Measurements from ENCODE around the gene CAMK1. TPM values are rescaled to one million over a fixed set of nuclear protein-coding genes. Genes with fewer than 3 reads are reported as not detected.
A peak's percentile ranks its signal among the peaks of the same experiment; 100 is the strongest.

Gene CAMK1
- total and polyA plus RNA-seq, 9 of the 15 experiments (the other 6 are each of a cell fraction or from before 2014, with no cell fraction given) = 0.23 to 10.7 (median 6.0) TPM

- TF ChIP-seq, protein P1, sequence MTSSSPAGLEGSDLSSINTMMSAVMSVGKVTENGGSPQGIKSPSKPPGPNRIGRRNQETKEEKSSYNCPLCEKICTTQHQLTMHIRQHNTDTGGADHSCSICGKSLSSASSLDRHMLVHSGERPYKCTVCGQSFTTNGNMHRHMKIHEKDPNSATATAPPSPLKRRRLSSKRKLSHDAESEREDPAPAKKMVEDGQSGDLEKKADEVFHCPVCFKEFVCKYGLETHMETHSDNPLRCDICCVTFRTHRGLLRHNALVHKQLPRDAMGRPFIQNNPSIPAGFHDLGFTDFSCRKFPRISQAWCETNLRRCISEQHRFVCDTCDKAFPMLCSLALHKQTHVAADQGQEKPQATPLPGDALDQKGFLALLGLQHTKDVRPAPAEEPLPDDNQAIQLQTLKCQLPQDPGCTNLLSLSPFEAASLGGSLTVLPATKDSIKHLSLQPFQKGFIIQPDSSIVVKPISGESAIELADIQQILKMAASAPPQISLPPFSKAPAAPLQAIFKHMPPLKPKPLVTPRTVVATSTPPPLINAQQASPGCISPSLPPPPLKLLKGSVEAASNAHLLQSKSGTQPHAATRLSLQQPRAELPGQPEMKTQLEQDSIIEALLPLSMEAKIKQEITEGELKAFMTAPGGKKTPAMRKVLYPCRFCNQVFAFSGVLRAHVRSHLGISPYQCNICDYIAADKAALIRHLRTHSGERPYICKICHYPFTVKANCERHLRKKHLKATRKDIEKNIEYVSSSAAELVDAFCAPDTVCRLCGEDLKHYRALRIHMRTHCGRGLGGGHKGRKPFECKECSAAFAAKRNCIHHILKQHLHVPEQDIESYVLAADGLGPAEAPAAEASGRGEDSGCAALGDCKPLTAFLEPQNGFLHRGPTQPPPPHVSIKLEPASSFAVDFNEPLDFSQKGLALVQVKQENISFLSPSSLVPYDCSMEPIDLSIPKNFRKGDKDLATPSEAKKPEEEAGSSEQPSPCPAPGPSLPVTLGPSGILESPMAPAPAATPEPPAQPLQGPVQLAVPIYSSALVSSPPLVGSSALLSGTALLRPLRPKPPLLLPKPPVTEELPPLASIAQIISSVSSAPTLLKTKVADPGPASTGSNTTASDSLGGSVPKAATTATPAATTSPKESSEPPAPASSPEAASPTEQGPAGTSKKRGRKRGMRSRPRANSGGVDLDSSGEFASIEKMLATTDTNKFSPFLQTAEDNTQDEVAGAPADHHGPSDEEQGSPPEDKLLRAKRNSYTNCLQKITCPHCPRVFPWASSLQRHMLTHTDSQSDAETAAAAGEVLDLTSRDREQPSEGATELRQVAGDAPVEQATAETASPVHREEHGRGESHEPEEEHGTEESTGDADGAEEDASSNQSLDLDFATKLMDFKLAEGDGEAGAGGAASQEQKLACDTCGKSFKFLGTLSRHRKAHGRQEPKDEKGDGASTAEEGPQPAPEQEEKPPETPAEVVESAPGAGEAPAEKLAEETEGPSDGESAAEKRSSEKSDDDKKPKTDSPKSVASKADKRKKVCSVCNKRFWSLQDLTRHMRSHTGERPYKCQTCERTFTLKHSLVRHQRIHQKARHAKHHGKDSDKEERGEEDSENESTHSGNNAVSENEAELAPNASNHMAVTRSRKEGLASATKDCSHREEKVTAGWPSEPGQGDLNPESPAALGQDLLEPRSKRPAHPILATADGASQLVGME (CRISPR knock-in tag; IDR thresholded peaks at IDR 0.05) = no peak
- TF ChIP-seq THRB (CRISPR knock-in tag; conservative IDR thresholded peaks at IDR 0.05) = 0 out of 2 replicates have a peak, but pooled peaks have one; percentile 53
- no peak for TF ChIP-seq MTA1 (IDR thresholded peaks at IDR 0.05; ENCODE audit: borderline replicate concordance)
- TF ChIP-seq, protein P2, sequence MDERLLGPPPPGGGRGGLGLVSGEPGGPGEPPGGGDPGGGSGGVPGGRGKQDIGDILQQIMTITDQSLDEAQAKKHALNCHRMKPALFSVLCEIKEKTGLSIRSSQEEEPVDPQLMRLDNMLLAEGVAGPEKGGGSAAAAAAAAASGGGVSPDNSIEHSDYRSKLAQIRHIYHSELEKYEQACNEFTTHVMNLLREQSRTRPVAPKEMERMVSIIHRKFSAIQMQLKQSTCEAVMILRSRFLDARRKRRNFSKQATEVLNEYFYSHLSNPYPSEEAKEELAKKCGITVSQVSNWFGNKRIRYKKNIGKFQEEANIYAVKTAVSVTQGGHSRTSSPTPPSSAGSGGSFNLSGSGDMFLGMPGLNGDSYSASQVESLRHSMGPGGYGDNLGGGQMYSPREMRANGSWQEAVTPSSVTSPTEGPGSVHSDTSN (CRISPR knock-in tag; IDR thresholded peaks at IDR 0.05; ENCODE audit: low read depth) = no peak
- TF ChIP-seq, protein P2 (tag; conservative IDR thresholded peaks at IDR 0.05; ENCODE audit: low read depth) = no peak
- TF ChIP-seq ATF2 (CRISPR knock-in tag; IDR thresholded peaks at IDR 0.05) = no peak
- TF ChIP-seq EHMT2 (IDR thresholded peaks at IDR 0.05) = 0 out of 2 replicates have a peak, but pooled peaks have one; percentile 27
- TF ChIP-seq FOXP4 (CRISPR knock-in tag; IDR thresholded peaks at IDR 0.05; ENCODE audit: borderline replicate concordance) = no peak
- no peak for TF ChIP-seq NR2F6 (CRISPR knock-in tag; IDR thresholded peaks at IDR 0.05)
- peak; percentile 49; the same call in 1 of the 2 replicates for TF ChIP-seq SUPT5H (IDR thresholded peaks at IDR 0.05)
- no peak for TF ChIP-seq POLR2G (IDR thresholded peaks at IDR 0.05; ENCODE audit: low read depth, low read length)
- TF ChIP-seq HDGF (IDR thresholded peaks at IDR 0.05) = 0 out of 2 replicates have a peak, but pooled peaks have one; percentile 56
Measured at GRCh38 chr3:9769012-9769411, 735 bp downstream of the CAMK1 start (continued).
